ENCODE results near the gene C1QTNF12.
A peak's percentile ranks its signal among the peaks of the same experiment; 100 is the strongest.

Gene C1QTNF12

GRCh38 chr1:1236176-1236763, 10.3 kb downstream of the C1QTNF12 start:
- intact Hi-C loops (cut with micrococcal nuclease), result no loop called here
- H3K36me3 Mint-ChIP-seq (ENCODE audit: low read depth), result peaks cover 26% of the 10 kb centered on the region
- peaks cover 19% of the 10 kb centered on the region for H3K4me1 Mint-ChIP-seq (ENCODE audit: low read depth)
- no peak overlapping the region for H3K27ac Mint-ChIP-seq
- peaks cover 35% of the 10 kb centered on the region for H3K27me3 Mint-ChIP-seq
- H3K9me3 Mint-ChIP-seq, result no peaks in the 10 kb centered on the region
- H3K4me3 Mint-ChIP-seq, result no peak overlapping the region

DNA sequence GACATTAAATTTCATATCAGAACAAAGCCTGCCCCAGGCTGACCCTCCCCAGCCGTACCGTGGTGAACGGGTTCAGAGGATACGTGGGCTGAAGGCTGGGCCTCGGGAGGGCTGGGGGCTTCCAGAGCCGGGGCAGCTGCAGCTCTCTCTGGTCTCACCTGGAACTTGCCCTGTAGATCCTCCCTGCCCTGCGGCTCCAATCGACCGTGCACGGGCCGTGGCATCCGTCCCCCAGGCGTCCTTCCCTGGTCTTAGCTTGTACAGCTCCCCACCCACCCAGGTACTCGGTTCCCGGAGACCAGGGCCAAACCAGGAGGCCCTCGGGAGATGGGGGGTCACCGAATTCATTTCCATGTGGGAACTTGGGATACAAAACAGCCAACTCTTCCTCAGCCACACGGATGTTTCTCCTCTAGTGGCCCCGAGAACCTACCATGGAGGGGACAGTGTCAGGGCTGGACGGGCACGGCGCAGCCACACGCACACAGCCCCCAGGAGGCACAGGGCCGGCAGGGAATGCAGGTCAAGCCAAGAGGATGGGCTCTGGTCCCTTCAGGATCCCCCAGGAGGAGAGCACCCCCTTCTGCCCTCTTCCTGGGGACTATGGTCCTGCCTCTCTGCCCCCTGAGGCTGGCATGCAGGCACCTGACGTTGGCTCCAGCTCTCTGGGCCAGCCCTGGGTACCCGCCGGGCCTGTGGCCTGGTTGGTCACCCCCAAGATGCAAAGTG, 11.3 kb downstream of the C1QTNF12 start:
- H3K36me3 Mint-ChIP-seq (ENCODE audit: low read depth), result peaks cover 32% of the 10 kb centered on the region
- H3K4me3 Mint-ChIP-seq, result no peak overlapping the region
- H3K9me3 Mint-ChIP-seq, result no peaks in the 10 kb centered on the region
- peaks cover 27% of the 10 kb centered on the region for H3K4me1 Mint-ChIP-seq (ENCODE audit: low read depth)
- H3K27ac Mint-ChIP-seq, result no peak overlapping the region
- H3K27me3 Mint-ChIP-seq, result peaks cover 29% of the 10 kb centered on the region
- intact Hi-C loops (cut with micrococcal nuclease), result no loop called here

DNA sequence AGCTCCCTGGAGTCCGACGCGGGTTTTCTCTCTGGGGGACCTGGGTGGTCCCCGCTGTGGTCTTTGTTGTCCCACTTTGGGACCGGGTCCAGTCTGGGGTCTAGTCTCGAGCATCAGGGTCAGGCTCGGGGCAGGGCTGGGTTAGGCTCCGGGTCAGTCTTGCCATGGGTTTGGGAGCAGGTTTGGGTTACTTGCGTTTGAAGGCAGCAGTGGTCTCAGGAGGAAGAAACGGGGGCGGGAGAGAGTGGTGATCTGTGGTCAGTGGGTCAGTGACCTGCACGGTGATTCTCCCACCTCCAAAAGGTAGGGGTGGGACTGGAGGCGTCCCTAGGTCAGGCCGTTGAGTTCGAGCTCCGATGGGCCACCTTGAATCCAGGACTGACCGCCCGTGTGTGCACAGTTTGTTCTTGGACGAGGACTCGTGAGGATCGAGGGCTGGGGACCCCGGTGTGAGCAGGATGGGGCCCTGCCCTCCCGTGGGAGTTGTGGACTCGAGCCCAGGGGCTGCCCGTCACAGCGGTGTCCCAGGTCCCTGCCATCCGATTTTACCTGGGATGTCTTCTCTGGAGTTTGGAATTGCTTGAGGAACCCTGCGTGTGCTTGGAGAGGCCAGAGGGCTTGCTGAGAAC, 12.2 kb downstream of the C1QTNF12 start:
- no peak overlapping the region for H3K27ac Mint-ChIP-seq
- no peaks in the 10 kb centered on the region for H3K9me3 Mint-ChIP-seq
- peaks cover 41% of the 10 kb centered on the region for H3K36me3 Mint-ChIP-seq (ENCODE audit: low read depth)
- H3K4me3 Mint-ChIP-seq, result no peak overlapping the region
- intact Hi-C loops (cut with micrococcal nuclease), result no loop called here
- H3K27me3 Mint-ChIP-seq, result peaks cover 21% of the 10 kb centered on the region
- H3K4me1 Mint-ChIP-seq (ENCODE audit: low read depth), result peaks cover 36% of the 10 kb centered on the region

DNA sequence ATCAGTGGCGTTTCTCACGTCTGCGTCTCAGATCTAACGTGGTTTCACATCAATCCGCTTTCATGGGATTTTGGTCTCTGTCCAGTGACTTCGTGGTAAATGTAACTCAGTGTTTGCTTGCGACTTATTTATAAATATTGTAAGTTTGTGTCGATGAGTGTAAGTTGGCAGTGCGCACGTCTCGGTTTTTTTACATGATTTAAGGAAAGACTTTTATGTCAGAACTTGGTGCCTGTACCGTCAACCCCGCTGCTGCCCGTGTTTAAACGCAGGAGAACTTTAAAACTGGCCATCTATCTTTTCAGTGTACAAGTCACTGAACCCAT, 13.0 kb downstream of the C1QTNF12 start:
- no peaks in the 10 kb centered on the region for H3K9me3 Mint-ChIP-seq
- intact Hi-C loops (cut with micrococcal nuclease), result no loop called here
- H3K27ac Mint-ChIP-seq, result no peak overlapping the region
- H3K4me1 Mint-ChIP-seq (ENCODE audit: low read depth), result peaks cover 37% of the 10 kb centered on the region
- peaks cover 49% of the 10 kb centered on the region for H3K36me3 Mint-ChIP-seq (ENCODE audit: low read depth)
- H3K27me3 Mint-ChIP-seq, result peaks cover 16% of the 10 kb centered on the region
- H3K4me3 Mint-ChIP-seq, result peak overlapping the region; percentile 42

- H3K27me3 Mint-ChIP-seq, result peaks cover 10% of the 10 kb centered on the region
- H3K9me3 Mint-ChIP-seq, result no peaks in the 10 kb centered on the region
- H3K27ac Mint-ChIP-seq, result peak overlapping the region; percentile 63
- H3K4me1 Mint-ChIP-seq (ENCODE audit: low read depth), result peaks cover 37% of the 10 kb centered on the region
- intact Hi-C loops (cut with micrococcal nuclease), result no loop called here
- peak overlapping the region; percentile 67 for H3K4me3 Mint-ChIP-seq
- H3K36me3 Mint-ChIP-seq (ENCODE audit: low read depth), result peaks cover 54% of the 10 kb centered on the region
Measured at GRCh38 chr1:1232796-1233566, 13.5 kb downstream of the C1QTNF12 start.

GRCh38 chr1:1232208-1232795, 14.2 kb downstream of the C1QTNF12 start, which contains the start of gene B3GALT6:
B3GALT6 (plus strand) TSS chr1:1232237; CDS start chr1:1232279, 42 bp downstream.
- H3K9me3 Mint-ChIP-seq, result no peaks in the 10 kb centered on the region
- intact Hi-C loops (cut with micrococcal nuclease), result no loop called here
- H3K27ac Mint-ChIP-seq, result peak within 1 kb of the TSS; percentile 91
- peaks cover 6% of the 10 kb centered on the region for H3K27me3 Mint-ChIP-seq
- peaks cover 61% of the 10 kb centered on the region for H3K36me3 Mint-ChIP-seq (ENCODE audit: low read depth)
- peak within 1 kb of the TSS; percentile 90 for H3K4me3 Mint-ChIP-seq
- H3K4me1 Mint-ChIP-seq (ENCODE audit: low read depth), result peaks cover 37% of the 10 kb centered on the region

GRCh38 chr1:1231400-1232207, 14.9 kb downstream of the C1QTNF12 start, which contains the start of gene SDF4:
SDF4 (minus strand) TSS chr1:1232001; CDS start chr1:1228772, 3,229 bp downstream.
- H3K27ac Mint-ChIP-seq, result peak within 1 kb of the TSS; percentile 91
- no peaks in the 10 kb centered on the region for H3K27me3 Mint-ChIP-seq
- H3K4me1 Mint-ChIP-seq (ENCODE audit: low read depth), result peaks cover 37% of the 10 kb centered on the region
- intact Hi-C loops (cut with micrococcal nuclease), result loop anchor here (2.0 kb wide), 1 partner anchor 115 kb away; the partner anchor contains the start of gene C1orf159
- peak within 1 kb of the TSS; percentile 90 for H3K4me3 Mint-ChIP-seq
- H3K9me3 Mint-ChIP-seq, result no peaks in the 10 kb centered on the region
- peaks cover 68% of the 10 kb centered on the region for H3K36me3 Mint-ChIP-seq (ENCODE audit: low read depth)

- peak overlapping the region; percentile 91 for H3K27ac Mint-ChIP-seq
- no peaks in the 10 kb centered on the region for H3K27me3 Mint-ChIP-seq
- H3K4me3 Mint-ChIP-seq, result peak overlapping the region; percentile 90
- H3K4me1 Mint-ChIP-seq (ENCODE audit: low read depth), result peaks cover 40% of the 10 kb centered on the region
- intact Hi-C loops (cut with micrococcal nuclease), result loop anchor here (2.0 kb wide), 1 partner anchor 114 kb away; the partner anchor contains the start of gene C1orf159
- H3K36me3 Mint-ChIP-seq (ENCODE audit: low read depth), result peaks cover 76% of the 10 kb centered on the region
- no peaks in the 10 kb centered on the region for H3K9me3 Mint-ChIP-seq
Measured at GRCh38 chr1:1230656-1231399, 15.7 kb downstream of the C1QTNF12 start.

DNA sequence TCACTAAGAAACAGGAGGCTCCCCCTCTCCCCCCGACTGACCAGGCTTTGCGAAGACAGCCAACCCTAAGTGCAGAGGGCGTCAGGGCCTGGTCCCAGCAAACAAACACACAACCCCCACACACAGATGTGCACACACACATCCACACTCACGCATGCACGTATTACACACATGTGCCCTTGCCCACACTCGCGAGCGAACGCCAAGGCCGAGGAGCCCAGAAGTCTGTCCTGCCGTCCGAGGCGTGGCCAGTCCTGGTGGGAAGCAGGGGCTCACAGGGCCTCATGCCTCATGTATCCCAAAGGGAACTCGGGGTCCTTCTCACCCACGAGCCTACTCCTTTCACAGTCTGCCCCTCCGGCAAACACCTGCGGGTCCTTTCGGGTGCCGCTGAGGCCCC, 16.8 kb downstream of the C1QTNF12 start:
- H3K4me3 Mint-ChIP-seq, result no peak overlapping the region
- no peaks in the 10 kb centered on the region for H3K27me3 Mint-ChIP-seq
- intact Hi-C loops (cut with micrococcal nuclease), result loop anchor here (2.0 kb wide), 1 partner anchor 113 kb away; the partner anchor contains the start of gene C1orf159
- peak overlapping the region; percentile 91 for H3K27ac Mint-ChIP-seq
- H3K36me3 Mint-ChIP-seq (ENCODE audit: low read depth), result peaks cover 80% of the 10 kb centered on the region
- peaks cover 46% of the 10 kb centered on the region for H3K4me1 Mint-ChIP-seq (ENCODE audit: low read depth)
- no peaks in the 10 kb centered on the region for H3K9me3 Mint-ChIP-seq

GRCh38 chr1:1228596-1229321, 17.8 kb downstream of the C1QTNF12 start:
- intact Hi-C loops (cut with micrococcal nuclease), result no loop called here
- Mint-ChIP-seq H3K27ac (no peak overlapping the region), H3K4me1 (ENCODE audit: low read depth) (peaks cover 37% of the 10 kb centered on the region), H3K27me3 (no peaks in the 10 kb centered on the region), H3K4me3 (no peak overlapping the region), H3K9me3 (no peaks in the 10 kb centered on the region), H3K36me3 (ENCODE audit: low read depth) (peaks cover 80% of the 10 kb centered on the region)

GRCh38 chr1:1228187-1228586, 18.3 kb downstream of the C1QTNF12 start:
- intact Hi-C loops (cut with micrococcal nuclease), result no loop called here
- no peak overlapping the region for H3K4me3 Mint-ChIP-seq
- no peak overlapping the region for H3K27ac Mint-ChIP-seq

GRCh38 chr1:1227386-1227785, 19.1 kb downstream of the C1QTNF12 start:
- peaks cover 27% of the 10 kb centered on the region for H3K4me1 Mint-ChIP-seq (ENCODE audit: low read depth)
- peaks cover 87% of the 10 kb centered on the region for H3K36me3 Mint-ChIP-seq (ENCODE audit: low read depth)
- no peaks in the 10 kb centered on the region for H3K27me3 Mint-ChIP-seq
- no peak overlapping the region for H3K27ac Mint-ChIP-seq
- H3K4me3 Mint-ChIP-seq, result no peak overlapping the region
- H3K9me3 Mint-ChIP-seq, result no peaks in the 10 kb centered on the region
- intact Hi-C loops (cut with micrococcal nuclease), result no loop called here

More at GRCh38 chr1:1228187-1228586, 18.3 kb downstream of the C1QTNF12 start:
- Mint-ChIP-seq H3K27me3 (no peaks in the 10 kb centered on the region), H3K36me3 (ENCODE audit: low read depth) (peaks cover 80% of the 10 kb centered on the region), H3K4me1 (ENCODE audit: low read depth) (peaks cover 31% of the 10 kb centered on the region), H3K9me3 (no peaks in the 10 kb centered on the region)
